Endothelial cell of umbilical vein (primary cell): ENCODE measurements around the gene RIMBP2. TPM values are rescaled to one million over a fixed set of nuclear protein-coding genes. Genes with fewer than 3 reads are reported as not detected.

Experiments used
- BruUV-seq: library from RNA; stranded (reverse); fragments of 400-500 nt; replicated peaks from 2 replicates; lab custom pipeline; 2021; lab: Mats Ljungman, UMichigan
- CTCF ChIA-PET: fragments of 300-600, 350-600 bp; sonication (Branson Sonifier 250); formaldehyde crosslinking; loops from one replicate; lab custom pipeline; 2021; ENCODE audit warnings: antibody characterized with exemption, inconsistent platforms; lab: Charles Lee
- POLR2A ChIA-PET: fragments of 300-600, 350-600 bp; sonication (Branson Sonifier 250); formaldehyde crosslinking; loops from one replicate; lab custom pipeline; 2021; ENCODE audit warnings: antibody characterized with exemption, inconsistent platforms; lab: Charles Lee
- DNase-seq: peaks from one replicate; pipeline ENCODE4 v3.0.0-alpha.2; 2011; ENCODE audit warnings: low read depth, low spot score
- FAIRE-seq: peaks from 2 replicates; lab custom pipeline; 2011; peaks lifted over from hg19 to GRCh38; lab: Jason Lieb, UNC
- H2AFZ ChIP-seq: 2 replicates; pipeline ENCODE4 v1.6.0; 2012; ENCODE audit warnings: low read depth, low read length, control low read depth, inconsistent platforms
- H3K27ac ChIP-seq: 2 replicates; pipeline ENCODE4 v1.5.1; 2011; ENCODE audit warnings: low read depth, mild to moderate bottlenecking, control low read depth, low read length, moderate library complexity; ENCODE audit not compliant: insufficient read depth
- H3K27me3 ChIP-seq, 2 experiments: 2 replicates each; pipeline versions ENCODE4 v1.6.0 to v1.6.1; 2011; ENCODE audit warnings: low read length in 2 of 2, mixed read lengths in 1 of 2; ENCODE audit not compliant: control insufficient read depth in 2 of 2, insufficient read depth in 2 of 2
- H3K36me3 ChIP-seq, 2 experiments: 2 replicates in 1 of 2; 3 replicates in 1 of 2; pipeline ENCODE4 v1.5.1; 2011; ENCODE audit warnings: low read length in 2 of 2, mild to moderate bottlenecking in 1 of 2, moderate library complexity in 1 of 2; ENCODE audit not compliant: control insufficient read depth in 2 of 2, insufficient read depth in 2 of 2; ENCODE audit errors: extremely low read depth in 1 of 2
- H3K4me1 ChIP-seq: 3 replicates; pipeline ENCODE4 v1.5.1; 2011; ENCODE audit warnings: mild to moderate bottlenecking, low read length; ENCODE audit not compliant: control insufficient read depth, insufficient read depth; ENCODE audit errors: extremely low read depth
- H3K4me2 ChIP-seq: 2 replicates; pipeline ENCODE4 v1.6.1; 2011; ENCODE audit warnings: low read length, control low read depth, mixed read lengths; ENCODE audit not compliant: insufficient read depth
- H3K4me3 ChIP-seq, 3 experiments: fragments of 200-600 bp in 1 of 3; sonication (generic), shearing (Covaris generic) in 1 of 3; replicated peaks in 1 of 3; 2 replicates each; pipeline ENCODE4 v1.5.1; 2011 to 2016; ENCODE audit warnings: control low read depth in 3 of 3, low read length in 3 of 3, mild to moderate bottlenecking in 2 of 3, inconsistent platforms in 1 of 3, low read depth in 1 of 3, moderate library complexity in 1 of 3; ENCODE audit not compliant: insufficient read depth in 1 of 3
- H3K79me2 ChIP-seq: 2 replicates; pipeline ENCODE4 v1.6.0; 2012; ENCODE audit warnings: low read length, inconsistent platforms; ENCODE audit not compliant: control insufficient read depth, insufficient read depth
- H3K9ac ChIP-seq: replicated peaks from 2 replicates; pipeline ENCODE3; 2011; ENCODE audit warnings: low read length, control low read depth; ENCODE audit not compliant: insufficient read depth; ENCODE audit errors: extremely low read depth
- H3K9me1 ChIP-seq: replicated peaks from 3 replicates; pipeline ENCODE4 v1.6.0; 2011; ENCODE audit warnings: mild to moderate bottlenecking, low read length; ENCODE audit not compliant: control insufficient read depth, insufficient read depth; ENCODE audit errors: extremely low read depth
- H3K9me3 ChIP-seq: replicated peaks from 2 replicates; pipeline ENCODE4 v1.5.1; 2012; ENCODE audit warnings: low read length, inconsistent platforms; ENCODE audit not compliant: control insufficient read depth, insufficient read depth
- H4K20me1 ChIP-seq: replicated peaks from 2 replicates; pipeline ENCODE3; 2011; ENCODE audit warnings: mild to moderate bottlenecking, low read length; ENCODE audit not compliant: control insufficient read depth, insufficient read depth; ENCODE audit errors: extremely low read depth
- CTCF ChIP-seq, 2 donors: IDR thresholded peaks; 1 replicate in 1 of 2; 2 replicates in 1 of 2; pipeline ENCODE4 v1.5.1; 2011; ENCODE audit warnings: low read length in 2 of 2, mild to moderate bottlenecking in 2 of 2, moderate library complexity in 2 of 2, control low read depth in 1 of 2, inconsistent platforms in 1 of 2, low read depth in 1 of 2; ENCODE audit not compliant: insufficient read depth in 1 of 2; ENCODE audit errors: extremely low read depth in 1 of 2
- EZH2 ChIP-seq: IDR thresholded peaks from 2 replicates; pipeline ENCODE4 v1.6.1; 2012; ENCODE audit warnings: borderline replicate concordance, low read depth, mild to moderate bottlenecking, moderate library complexity, low read length, inconsistent platforms; ENCODE audit not compliant: severe bottlenecking
- FOS ChIP-seq: IDR thresholded peaks from 2 replicates; pipeline ENCODE4 v1.6.1; 2011; ENCODE audit warnings: mild to moderate bottlenecking, low read length, moderate library complexity, borderline replicate concordance; ENCODE audit not compliant: insufficient read depth
- GATA2 ChIP-seq: IDR thresholded peaks from 2 replicates; pipeline ENCODE4 v1.7.0; 2011; ENCODE audit warnings: low read depth, mild to moderate bottlenecking, moderate library complexity, mixed read lengths, low read length; ENCODE audit not compliant: insufficient read length, insufficient read depth
- JUN ChIP-seq: IDR thresholded peaks from 2 replicates; pipeline ENCODE4 v1.6.1; 2011; ENCODE audit warnings: borderline replicate concordance, low read depth; ENCODE audit not compliant: insufficient read length, insufficient read depth
- MYC ChIP-seq: IDR thresholded peaks from one replicate; pipeline ENCODE4 v1.6.1; 2011; ENCODE audit warnings: mild to moderate bottlenecking, low read depth, low read length
- POLR2A ChIP-seq: IDR thresholded peaks from 2 replicates; pipeline ENCODE4 v1.6.1; 2012; ENCODE audit warnings: low read depth, mild to moderate bottlenecking, control low read depth, low read length
- POLR2AphosphoS5 ChIP-seq: IDR thresholded peaks from 2 replicates; pipeline ENCODE4 v1.6.1; 2012; ENCODE audit warnings: low read depth, mild to moderate bottlenecking, control low read depth, low read length, moderate library complexity; ENCODE audit not compliant: insufficient read depth
- dilution Hi-C: fragments of 300-500 bp; cut with MboI; formaldehyde crosslinking; loops from one replicate; pipeline ENCODE4 v1.15.0; 2019; ENCODE audit warnings: low sequenced_read_pairs; ENCODE audit not compliant: extremely low pct_ligation_motif_present
- intact Hi-C: fragments of 100-400 bp; cut with micrococcal nuclease; formaldehyde crosslinking; loops from one replicate; pipeline ENCODE4 v1.10.0; 2022
- polyA plus RNA-seq, 4 experiments: library from polyadenylated mRNA; depleted of rRNA in 3 of 4; stranded (reverse) in 3 of 4; unstranded in 1 of 4; fragments of >200 nt; gene quantifications; 2 replicates each; pipeline versions ENCODE4 v1.2.1 to v1.2.3, GENCODE V29; 2011 to 2012; ENCODE audit warnings: missing spikeins in 1 of 4
- total RNA-seq: library from RNA; stranded (reverse); gene quantifications from 2 replicates; pipeline ENCODE4 v1.2.3, GENCODE V29; 2021
- TF ChIP-seq, protein P1 (sequence below): IDR thresholded peaks from 2 replicates; pipeline ENCODE4 v1.6.1; 2011; ENCODE audit not compliant: insufficient read depth, insufficient read length

The RIMBP2 gene
- total and polyA plus RNA-seq, 2 donors (not counting 3 experiments of a cell fraction or from before 2014, with no cell fraction given): 0.04 TPM; not detected in 1

- CTCF ChIA-PET: no interaction called here
- POLR2A ChIA-PET: no interaction called here
- no peak for DNase-seq
Measured at GRCh38 chr12:130396667-130397066, 319.4 kb downstream of the RIMBP2 start.

More at GRCh38 chr12:130396667-130397066, 319.4 kb downstream of the RIMBP2 start:
- no peak overlapping the region for H3K4me3 ChIP-seq
- dilution Hi-C loops (no loop called here), intact Hi-C loops (no loop called here)
- no peak for TF ChIP-seq POLR2AphosphoS5
- no peak for TF ChIP-seq GATA2
- TF ChIP-seq CTCF (IDR thresholded peaks at IDR 0.05; ENCODE audit: extremely low read depth in 1 of 2, insufficient read depth in 1 of 2, low read depth in 1 of 2, low read length in 2 of 2): no peak
- TF ChIP-seq JUN: no peak
- TF ChIP-seq POLR2A: no peak
- TF ChIP-seq EZH2: no peak
- TF ChIP-seq, protein P1, sequence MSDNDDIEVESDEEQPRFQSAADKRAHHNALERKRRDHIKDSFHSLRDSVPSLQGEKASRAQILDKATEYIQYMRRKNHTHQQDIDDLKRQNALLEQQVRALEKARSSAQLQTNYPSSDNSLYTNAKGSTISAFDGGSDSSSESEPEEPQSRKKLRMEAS: no peak
- no peak for TF ChIP-seq FOS
- no peak for TF ChIP-seq MYC
- no peak overlapping the region for H3K27ac ChIP-seq
- H3K36me3 ChIP-seq: no peaks in the 10 kb centered on the region
- no peak overlapping the region for H2AFZ ChIP-seq
- no peaks in the 10 kb centered on the region for H3K4me1 ChIP-seq
- no peaks in the 10 kb centered on the region for H3K27me3 ChIP-seq
- H3K79me2 ChIP-seq: no peaks in the 10 kb centered on the region
- H3K9ac ChIP-seq: no peak overlapping the region
- FAIRE-seq: no peak
- H4K20me1 ChIP-seq: no peaks in the 10 kb centered on the region
- H3K4me2 ChIP-seq: no peak overlapping the region
- no peaks in the 10 kb centered on the region for H3K9me1 ChIP-seq
- peaks cover 8% of the 10 kb centered on the region for H3K9me3 ChIP-seq
- BruUV-seq: no TSS peak
